GM21390 (cell line): ENCODE data around the gene DNAJB12.
"Not testable (repeated sequence)": the region's sequence is repeated elsewhere in the genome, so short reads cannot be mapped to it uniquely, and the experiment has no call there.

Source experiments
- ATAC-seq: cut with Tn5 transposase; IDR thresholded peaks from one replicate; pipeline ENCODE4 v1.9.1; 2021; ENCODE audit not compliant: unreplicated experiment

The DNAJB12 gene

DNA sequence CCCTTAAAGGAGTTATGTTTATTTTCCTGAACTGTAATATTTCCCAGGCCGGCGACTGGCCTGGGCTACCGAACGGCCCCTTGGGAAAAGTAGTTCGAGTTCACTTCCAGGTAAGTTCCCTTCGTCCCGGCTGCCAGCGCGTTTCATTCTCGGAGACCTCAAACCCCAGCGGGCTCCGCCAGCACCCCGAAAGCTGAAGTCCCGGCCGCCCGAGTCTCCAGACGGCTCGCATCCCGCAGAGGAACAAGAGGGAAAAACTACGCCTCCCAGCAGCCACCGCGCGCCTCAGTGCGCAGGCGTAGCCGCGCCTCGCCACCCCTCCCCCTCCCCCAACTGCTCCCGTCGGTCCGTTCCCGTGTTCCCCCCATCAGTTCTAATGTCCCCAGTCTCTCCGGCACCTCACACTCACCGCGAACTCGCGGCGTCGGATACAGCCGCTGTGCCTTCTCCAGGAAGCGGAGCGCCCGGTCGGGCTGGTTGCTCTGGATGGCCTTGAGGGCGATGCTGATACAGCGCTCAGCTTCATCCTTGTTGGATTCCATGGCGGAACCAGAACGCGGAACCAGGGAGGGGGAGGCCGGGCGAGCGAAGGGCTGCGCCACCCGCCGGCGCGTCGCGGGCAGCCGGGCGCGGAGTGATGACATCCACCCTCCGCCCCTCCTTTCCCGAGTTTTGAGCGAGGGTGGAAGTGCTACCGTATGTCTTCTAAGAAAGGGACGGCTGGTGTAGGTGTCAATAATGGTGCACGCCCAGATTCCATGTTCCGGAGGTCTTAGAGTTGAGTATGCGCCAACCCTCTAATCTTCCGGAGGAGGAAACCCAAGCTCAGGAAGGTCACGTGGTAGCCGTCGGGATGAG is at the start of gene DNAJB12:
TSS of gene DNAJB12 (minus strand) at position 564 of the 858 bp plus-strand sequence. CDS start at position 542, 22 bp downstream.
- ATAC-seq = peak; percentile 70

DNA sequence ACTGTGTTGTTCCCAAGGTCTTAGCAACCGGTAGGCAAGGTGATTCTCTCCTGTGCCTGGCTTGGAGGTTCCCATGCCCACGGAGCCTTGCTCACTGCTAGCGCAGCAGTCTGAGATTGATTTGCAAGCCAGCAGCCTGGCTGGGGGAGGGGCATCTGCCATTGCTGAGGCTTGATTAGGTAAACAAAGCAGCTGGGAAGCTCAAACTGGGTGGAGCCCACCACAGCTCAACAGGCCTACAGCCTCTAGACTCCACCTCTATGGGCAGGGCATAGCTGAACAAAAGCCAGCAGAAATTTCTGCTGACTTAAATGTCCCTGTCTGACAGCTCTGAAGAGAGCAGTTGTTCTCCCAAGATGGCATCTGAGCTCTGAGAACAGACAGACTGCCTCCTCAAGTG is 40.9 kb upstream of the DNAJB12 start:
- ATAC-seq = not testable (repeated sequence)

- no peak for ATAC-seq
Measured at GRCh38 chr10:72392571-72392970, 37.9 kb upstream of the DNAJB12 start.

DNA sequence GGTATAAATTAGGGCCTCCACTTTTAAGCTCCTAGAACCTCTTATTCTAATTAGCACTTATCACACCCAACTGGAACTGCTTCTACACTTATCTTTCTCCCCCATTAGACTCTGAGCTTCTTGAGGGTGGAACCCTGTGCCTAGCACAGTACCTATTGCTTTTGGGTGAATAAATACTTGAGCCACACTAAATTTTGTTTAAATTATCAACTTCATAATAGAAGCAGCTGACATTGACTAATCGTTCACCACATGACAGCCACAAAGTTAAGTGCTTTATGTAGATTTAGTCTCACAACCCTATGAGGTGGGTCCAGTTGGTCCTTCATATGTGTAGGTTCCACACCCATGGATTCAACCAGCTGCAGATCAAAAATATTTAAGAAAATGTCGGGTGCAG is 36.0 kb upstream of the DNAJB12 start:
- no peak for ATAC-seq

- ATAC-seq = no peak
Measured at GRCh38 chr10:72389716-72390115, 35.0 kb upstream of the DNAJB12 start.

DNA sequence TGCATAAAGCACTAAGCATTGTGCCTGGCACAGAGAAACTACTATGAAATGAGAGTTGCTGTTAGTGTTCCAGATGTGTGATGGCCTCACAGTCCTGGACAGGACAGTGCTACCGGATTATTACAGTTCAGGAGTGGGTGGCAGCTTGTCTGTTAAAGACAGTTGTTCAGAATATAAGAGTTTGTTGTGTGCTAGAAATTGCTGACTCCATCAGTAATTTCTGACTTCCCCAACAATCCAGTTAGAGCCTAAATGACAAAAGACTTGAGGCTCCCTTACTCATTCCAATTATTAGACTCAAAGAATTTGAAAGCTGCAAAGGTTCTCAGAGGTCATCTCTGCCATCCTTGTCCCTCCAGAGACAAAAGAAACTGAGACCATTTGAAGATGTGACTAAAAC is 34.3 kb upstream of the DNAJB12 start:
- ATAC-seq = no peak

DNA sequence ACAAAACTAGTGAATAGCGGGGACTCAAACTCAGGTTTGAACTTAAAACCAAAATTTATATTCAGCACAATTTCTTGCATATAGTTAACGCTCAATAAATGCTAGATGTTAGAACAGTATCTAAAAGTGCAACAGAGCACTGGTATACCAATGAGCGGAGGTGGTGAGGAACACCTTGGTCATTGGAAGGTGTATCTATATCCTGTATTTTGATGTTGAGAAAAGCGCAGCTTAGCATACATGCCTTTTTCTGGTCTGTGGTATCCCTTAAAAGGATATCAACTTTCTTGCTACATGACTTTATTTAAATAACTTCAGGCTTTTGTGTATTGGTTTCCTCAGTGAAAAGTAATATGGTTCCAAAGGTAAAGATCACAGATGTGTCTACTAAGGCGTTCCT is 33.3 kb upstream of the DNAJB12 start:
- no peak for ATAC-seq

DNA sequence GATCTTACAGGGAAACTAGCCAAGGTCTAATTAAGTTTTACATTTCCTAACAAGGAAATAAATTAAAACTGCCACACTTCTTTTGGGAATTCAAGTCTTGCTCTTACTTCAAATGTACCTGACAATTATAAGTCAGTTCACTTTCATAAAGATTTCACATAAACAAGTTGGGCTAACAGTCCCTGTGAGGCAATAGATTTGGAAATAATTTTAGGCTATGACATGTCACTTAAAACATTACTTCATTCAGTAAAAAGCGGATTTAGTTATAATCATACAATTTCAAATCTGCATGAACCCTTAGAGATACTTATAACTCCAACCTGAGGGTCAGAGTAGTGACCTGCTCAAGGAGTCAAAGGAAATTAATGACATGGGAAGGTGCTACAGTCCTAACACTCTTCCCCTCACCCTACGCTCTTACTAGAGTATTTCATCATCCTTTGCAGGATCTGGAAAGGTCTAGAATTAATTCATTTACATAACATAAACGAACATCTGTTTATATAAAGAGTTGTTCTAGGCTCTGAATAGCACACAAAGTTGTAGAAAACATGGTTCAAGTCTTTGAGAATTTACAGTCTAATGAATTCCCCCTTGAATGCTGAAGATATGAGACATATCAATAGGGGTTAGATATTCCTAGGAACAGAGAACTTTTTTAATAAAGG is 32.3 kb upstream of the DNAJB12 start:
- no peak for ATAC-seq

DNA sequence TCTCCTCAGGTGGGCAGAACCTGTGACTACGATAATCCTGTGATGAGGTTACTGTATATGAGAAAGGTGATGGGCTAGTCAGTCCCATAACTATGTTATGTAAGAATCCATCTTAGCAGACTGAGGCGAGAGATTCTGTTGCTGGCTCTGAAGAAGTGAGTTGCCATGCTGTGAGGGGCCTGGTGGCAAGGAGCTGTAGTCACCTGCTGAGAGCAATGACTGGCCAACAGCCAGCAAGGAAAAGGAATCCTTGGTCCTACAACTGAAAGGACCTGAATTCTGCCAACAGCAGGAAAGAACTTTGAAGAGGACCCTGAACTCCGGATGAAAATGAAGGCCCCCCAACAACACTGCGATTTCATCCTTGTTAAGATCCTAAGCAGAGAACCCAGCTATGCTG is 31.0 kb upstream of the DNAJB12 start:
- no peak for ATAC-seq

GRCh38 chr10:72384982-72385381 is 30.3 kb upstream of the DNAJB12 start:
- not testable (repeated sequence) for ATAC-seq

GRCh38 chr10:72379776-72380175 is 25.1 kb upstream of the DNAJB12 start:
- ATAC-seq = no peak

DNA sequence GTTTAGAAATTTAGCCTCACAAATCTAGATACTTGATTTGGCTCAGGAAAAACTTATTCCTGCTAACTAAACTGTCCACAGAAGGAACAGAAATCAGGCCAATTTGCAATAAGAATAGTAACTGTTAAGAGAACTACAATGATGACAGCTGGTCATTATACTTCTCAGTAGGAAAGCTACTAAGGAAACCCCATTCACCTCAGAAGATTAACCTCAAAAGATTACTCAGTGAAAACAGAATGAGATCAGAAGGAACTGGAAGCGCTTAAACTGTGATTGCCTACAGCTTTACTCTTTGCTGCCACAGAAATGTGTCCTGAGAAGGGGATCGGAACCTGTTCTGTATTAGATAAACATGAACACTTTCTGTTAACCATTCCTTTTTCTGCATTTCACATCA is 24.3 kb upstream of the DNAJB12 start:
- ATAC-seq = no peak

DNA sequence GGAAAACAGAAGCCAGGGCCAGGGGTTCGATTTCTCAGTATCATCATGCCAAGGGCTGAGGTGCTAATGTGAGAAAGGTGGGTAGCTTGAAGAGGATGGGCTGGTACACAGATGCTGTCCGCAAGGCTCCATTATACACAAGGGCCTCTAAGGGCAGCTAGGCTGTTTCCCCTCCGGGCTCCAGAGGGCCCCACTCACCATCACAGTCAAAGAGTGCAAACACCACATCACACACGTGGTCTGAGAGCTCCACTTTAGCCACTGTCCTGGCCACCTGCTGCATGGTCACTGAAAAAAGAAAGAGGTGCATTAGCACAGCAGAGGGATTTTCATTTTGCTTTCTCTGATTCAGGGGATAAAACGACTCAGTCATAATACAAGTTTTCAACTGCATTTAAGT is 20.9 kb upstream of the DNAJB12 start:
- ATAC-seq = no peak

- no peak for ATAC-seq
Measured at GRCh38 chr10:72375173-72375572, 20.5 kb upstream of the DNAJB12 start.

- ATAC-seq = no peak
Measured at GRCh38 chr10:72370201-72370722, 15.5 kb upstream of the DNAJB12 start.

DNA sequence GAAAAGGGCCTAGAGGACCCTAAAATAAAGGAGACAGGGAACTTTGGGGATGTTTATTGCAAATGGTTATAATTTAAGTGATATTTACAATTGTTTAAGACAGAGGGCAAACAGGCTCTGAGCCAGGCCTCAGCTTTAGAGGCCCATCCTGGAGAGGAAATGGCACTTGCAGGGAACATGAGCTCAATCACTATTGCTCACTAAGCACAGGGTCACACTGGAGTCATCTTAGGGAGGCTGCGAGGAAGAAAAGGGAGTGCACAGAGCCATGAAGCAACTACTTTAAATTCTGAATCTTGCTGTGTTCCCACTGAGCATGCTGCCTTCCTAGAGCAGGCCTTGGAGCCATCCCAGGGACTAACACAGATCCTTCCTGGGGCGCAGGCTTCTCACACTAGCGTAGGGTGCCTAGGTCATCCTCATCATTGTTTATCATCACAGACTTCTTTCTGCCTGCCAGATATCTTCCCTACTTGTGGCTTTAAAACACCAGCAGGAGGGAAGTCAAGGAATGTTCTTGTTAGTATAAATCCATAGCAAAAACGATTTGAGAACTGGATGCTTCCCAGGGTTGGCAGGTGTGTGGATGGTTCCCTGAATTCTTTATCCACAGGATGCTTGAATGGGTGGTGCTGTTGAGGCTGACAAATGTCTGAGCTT is 12.7 kb upstream of the DNAJB12 start:
- ATAC-seq = no peak

DNA sequence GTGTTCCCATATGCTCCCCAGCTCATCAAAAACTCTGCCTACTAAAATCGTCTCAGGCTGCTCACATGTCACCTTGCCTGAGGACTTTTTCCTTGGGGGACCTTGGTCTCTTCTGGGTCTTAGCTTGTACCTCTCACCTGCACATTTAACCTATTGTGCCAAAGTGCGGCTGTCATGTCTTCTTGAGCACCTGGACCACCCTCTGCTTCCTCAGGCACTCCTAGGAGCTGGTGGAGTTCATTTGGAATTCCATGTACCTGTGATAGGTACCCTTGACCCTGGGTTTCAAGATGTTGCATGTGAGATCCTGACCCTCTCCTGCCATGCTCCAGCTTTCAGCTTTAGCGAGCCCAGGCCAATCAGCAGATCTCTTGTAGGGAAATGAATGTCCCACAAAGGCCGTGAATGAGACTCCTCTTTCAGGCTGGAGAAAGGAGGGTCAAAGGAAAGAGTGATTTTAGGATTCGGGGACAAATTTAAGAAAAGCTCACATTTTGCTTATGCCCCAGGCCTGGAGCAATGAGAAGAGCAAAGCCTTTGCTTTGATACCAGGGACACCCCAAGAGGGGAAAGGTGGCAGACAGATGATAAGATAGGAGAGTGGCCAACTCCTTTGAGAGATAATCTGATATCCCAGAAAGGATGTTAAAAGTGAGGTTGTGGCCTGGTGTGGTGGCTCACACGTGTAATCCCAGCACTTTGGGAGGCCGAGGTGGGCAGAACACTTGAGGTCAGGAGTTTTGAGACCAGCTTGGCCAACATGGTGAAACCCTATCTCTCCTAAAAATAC is 10.6 kb upstream of the DNAJB12 start:
- ATAC-seq = no peak

DNA sequence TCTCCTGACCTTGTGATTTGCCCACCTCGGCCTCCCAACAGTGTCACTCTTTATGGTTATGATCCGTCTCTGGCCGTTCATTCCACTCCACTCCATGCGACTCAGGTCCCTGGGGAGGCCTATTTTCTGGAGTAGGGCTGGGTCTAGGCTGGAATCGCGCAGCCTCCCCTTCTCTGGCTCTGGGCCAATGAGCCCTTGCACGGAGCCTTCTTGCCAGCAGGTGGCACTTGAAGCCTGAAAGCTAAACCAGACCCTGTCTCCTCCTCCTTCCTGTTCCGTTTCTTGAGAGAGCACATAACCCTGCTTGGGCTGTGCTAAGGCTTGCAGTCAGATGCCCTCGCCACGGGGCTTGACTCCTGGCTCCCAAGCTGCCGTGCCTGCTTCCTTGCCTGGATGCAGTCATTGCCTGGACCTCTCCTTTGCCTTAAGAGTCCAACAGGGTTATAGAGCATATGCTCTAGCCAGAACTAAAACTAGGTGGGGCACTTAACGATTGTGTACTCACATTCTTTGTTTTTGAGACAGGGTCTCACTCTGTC is 9.6 kb upstream of the DNAJB12 start:
- peak; percentile 78 for ATAC-seq

DNA sequence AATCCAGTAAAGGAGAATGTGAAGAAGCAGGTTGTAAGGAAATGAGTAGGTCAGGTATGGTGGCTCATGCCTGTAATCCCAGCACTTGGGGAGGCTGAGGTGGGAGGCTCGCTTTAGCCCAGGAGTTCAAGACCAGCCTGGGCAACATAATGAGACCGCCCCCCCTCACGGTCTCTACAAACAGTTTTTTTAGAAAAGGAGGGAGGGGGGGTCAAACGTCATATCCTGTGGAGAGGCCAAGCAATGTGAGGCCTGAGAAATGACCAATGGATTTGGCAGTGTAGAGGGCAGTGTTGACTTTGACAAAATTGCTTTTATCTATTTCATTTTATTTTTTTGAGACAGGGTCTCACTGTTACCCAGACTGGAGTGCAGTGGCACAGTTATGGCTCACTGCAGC is 2.3 kb upstream of the DNAJB12 start:
- no peak for ATAC-seq

DNA sequence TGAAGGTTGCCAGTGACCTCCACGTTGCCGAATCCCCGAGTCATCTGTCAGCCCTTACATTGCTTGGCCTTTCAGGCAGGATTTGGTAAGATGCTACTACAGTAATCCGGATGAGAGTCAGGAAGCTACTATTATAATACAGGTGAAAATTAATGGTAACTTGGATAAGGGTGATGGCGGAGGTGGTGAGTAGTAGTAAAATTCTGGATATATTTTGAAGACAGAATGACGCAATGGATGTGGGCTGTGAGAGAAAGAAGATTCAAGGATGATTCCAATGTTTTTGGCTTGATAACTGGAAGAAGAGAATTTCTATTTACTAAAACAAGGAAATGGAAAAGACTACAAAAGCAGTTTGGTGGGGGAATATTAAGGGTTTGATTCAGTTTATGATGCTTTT is 1.4 kb upstream of the DNAJB12 start:
- ATAC-seq = no peak

- ATAC-seq = no peak
Measured at GRCh38 chr10:72355214-72355555, 466 bp upstream of the DNAJB12 start.
